KOPT-K1 (cell line): ENCODE results near the gene ISM1.

ENCODE experiments used
- H3K27ac ChIP-seq: fragments of 200-600 bp; sonication (generic); 2 replicates; pipeline ENCODE4 v1.5.1; 2016; ENCODE audit warnings: antibody characterized with exemption, mild to moderate bottlenecking, low read depth, low read length; ENCODE audit not compliant: poor library complexity, severe bottlenecking
- H3K36me3 ChIP-seq: fragments of 200-600 bp; sonication (generic); 2 replicates; pipeline ENCODE4 v1.5.1; 2017; ENCODE audit warnings: antibody characterized with exemption, mild to moderate bottlenecking, low read length, moderate library complexity; ENCODE audit not compliant: insufficient read depth
- H3K9me3 ChIP-seq: fragments of 200-600 bp; sonication (generic); 2 replicates; pipeline ENCODE4 v1.5.1; 2017; ENCODE audit warnings: antibody characterized with exemption, low read length, mild to moderate bottlenecking; ENCODE audit not compliant: insufficient read depth, poor library complexity, severe bottlenecking

Gene ISM1

DNA sequence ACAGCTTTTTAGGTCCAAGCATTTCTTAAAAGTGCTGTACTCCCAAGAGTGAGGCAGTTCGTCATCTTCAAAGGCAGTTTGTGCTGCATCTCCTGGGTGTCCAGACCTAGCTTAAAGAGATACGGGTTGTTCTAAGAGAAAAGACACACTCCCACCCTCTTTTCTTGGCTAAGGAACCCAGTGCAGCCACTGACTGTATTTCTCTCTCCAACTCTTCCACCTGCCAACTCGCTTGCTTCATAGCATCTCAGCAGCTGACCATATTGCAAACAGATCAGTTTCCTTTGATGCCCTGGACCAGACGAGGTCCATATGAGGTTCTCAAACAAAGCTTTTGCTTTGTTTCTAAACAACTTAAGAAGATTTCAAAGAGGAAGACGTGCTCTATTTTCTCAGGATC, 101.1 kb downstream of the ISM1 start:
- no peak overlapping the region for H3K27ac ChIP-seq
- no peaks in the 10 kb centered on the region for H3K9me3 ChIP-seq
- H3K36me3 ChIP-seq, result no peaks in the 10 kb centered on the region

DNA sequence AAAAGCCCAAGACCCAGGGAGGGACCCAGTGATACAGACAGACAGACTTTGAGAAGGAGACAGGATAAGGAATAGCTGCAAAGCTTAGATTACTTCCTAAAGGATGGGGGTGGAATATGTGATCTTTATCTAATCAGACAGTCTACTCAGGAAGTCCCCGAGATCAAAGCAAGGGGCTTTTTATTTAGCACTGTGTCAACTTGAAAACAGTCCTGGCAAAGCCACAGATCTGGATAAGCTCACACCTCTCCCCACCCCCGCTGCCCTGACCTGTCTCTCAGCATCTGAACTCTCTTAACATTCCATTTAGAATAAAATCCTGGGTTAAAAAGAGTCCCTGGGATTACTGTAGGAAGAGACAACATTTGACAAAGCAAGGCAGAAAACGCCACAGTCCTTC, 101.5 kb downstream of the ISM1 start:
- H3K27ac ChIP-seq, result no peak overlapping the region
- H3K9me3 ChIP-seq, result no peaks in the 10 kb centered on the region

DNA sequence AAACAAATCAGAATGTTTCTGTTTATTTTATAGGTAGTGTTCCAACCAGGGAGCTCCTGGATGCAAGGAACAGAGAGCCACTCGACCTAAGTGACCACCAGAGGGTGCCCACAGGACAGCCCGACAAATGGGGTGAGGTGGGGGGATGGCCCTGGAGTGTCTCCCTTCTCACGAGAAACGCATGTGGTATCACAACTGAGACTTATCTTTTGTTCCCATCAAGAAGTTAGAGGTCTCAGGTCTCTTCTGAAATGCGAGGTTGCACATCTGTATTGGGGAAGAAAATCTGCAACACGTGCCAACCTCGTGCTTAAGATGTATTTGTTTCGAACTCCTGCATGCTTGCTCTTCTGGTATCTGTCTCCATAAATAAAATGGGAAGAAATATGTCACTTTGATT, 104.0 kb downstream of the ISM1 start:
- H3K9me3 ChIP-seq, result no peaks in the 10 kb centered on the region
- no peaks in the 10 kb centered on the region for H3K36me3 ChIP-seq
- H3K27ac ChIP-seq, result no peak overlapping the region

More for the DNA sequence above, 101.5 kb downstream of the ISM1 start:
- no peaks in the 10 kb centered on the region for H3K36me3 ChIP-seq

DNA sequence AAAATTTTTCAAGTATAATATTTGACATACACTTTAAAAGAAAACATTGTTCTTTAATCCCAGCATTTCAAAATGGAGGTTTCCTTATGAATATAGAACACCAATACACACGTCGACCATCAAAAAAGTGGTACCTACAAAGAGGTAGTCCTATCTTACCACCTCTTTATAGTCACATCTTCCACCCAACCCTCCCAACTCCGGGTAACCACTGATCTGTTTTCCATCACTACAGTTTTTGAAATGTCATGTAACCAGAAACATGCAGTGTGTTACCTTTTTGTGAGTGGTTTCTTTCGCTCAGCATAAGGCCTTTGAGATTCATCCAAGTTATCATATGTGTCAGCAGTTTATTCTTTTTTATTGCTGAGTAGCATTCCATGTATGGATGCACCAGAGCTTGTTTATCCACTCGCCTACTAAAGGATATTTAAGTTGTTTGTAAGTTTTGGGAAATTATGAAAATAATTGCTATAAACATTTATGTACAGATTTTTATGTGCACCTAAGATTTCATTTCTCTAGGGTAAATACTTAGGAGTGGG, 104.8 kb downstream of the ISM1 start:
- no peaks in the 10 kb centered on the region for H3K36me3 ChIP-seq
- H3K9me3 ChIP-seq, result no peaks in the 10 kb centered on the region
- no peak overlapping the region for H3K27ac ChIP-seq

DNA sequence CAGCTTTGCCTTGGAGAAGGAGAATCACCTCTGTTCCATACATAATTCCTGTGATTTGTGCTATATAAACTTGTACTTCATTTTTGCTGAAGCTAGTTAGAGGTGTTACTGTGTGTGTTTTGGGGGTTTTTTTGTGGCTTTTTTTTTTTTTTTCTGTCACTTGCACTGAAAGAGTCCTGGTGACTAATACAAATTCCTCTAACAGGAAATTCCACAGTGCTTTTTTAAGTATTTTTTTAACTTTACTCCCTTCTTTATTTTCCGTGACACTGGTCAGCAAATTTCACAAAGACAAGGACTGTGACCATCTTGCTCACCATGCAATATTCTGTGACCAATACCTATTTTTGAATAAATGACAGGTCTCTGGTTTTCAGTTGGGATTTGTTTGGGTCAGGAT, 110.5 kb downstream of the ISM1 start:
- Histone ChIP-seq H3K27ac (no peak overlapping the region), H3K9me3 (no peaks in the 10 kb centered on the region), H3K36me3 (no peaks in the 10 kb centered on the region)

- Histone ChIP-seq H3K36me3 (no peaks in the 10 kb centered on the region), H3K27ac (no peak overlapping the region), H3K9me3 (no peaks in the 10 kb centered on the region)
These were observed 112.0 kb downstream of the ISM1 start for GRCh38 chr20:13333036-13333435.

DNA sequence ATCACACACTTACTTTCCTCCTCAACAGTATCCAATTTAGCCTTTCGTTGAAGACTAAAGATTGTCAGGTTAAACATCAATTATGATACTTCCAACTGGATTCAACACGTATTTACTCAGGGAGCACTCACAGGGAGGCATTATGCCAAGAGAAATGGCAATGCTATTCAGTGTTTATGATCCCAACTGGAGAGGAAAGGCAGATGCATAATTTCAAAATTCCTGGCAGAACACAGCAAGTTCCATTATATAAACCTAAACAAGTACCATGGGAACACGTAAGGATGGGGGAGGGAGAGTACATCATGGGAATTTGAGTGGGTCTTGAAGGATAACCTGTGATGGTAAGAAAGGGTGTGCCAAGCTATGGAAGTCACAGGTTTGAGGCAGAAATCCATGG, 112.7 kb downstream of the ISM1 start:
- Histone ChIP-seq H3K36me3 (no peaks in the 10 kb centered on the region), H3K9me3 (no peaks in the 10 kb centered on the region), H3K27ac (no peak overlapping the region)

DNA sequence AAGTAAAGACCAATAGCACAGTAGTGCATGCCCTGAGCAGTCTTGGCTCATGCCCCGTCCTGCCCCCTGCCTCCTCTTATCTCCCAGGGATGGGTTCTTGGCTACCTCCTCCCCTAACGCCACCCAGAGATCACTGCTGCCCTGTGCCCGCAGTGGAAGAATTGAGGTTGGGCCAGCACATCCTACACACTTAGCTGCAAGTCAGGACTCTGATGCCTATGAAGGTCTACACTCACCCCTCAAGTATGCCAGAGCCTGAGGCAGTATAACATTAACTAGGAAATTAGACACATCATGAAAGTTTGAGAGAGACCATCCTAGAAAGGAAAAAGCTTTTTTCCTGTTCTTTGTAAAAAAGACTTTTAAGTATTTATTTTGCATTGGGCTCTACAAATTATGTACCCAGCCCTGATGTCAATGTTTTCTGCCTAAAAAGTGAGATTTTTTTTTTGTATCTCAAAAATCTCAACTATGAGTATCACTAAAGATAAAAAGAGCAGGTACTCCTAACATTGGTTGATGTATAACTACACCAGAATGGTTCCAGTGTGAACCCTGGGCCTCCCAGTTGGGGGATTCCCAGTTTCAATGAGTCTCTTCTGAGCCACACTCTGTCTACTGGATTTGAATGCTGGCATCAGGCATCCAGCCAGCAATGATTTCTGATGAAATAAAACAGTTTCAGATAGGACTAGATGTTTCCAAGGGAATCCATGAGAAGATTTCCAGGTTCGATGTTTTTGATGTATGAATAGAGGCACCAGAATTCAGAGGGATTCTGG, 115.4 kb downstream of the ISM1 start:
- no peaks in the 10 kb centered on the region for H3K36me3 ChIP-seq
- H3K27ac ChIP-seq, result no peak overlapping the region
- H3K9me3 ChIP-seq, result no peaks in the 10 kb centered on the region

DNA sequence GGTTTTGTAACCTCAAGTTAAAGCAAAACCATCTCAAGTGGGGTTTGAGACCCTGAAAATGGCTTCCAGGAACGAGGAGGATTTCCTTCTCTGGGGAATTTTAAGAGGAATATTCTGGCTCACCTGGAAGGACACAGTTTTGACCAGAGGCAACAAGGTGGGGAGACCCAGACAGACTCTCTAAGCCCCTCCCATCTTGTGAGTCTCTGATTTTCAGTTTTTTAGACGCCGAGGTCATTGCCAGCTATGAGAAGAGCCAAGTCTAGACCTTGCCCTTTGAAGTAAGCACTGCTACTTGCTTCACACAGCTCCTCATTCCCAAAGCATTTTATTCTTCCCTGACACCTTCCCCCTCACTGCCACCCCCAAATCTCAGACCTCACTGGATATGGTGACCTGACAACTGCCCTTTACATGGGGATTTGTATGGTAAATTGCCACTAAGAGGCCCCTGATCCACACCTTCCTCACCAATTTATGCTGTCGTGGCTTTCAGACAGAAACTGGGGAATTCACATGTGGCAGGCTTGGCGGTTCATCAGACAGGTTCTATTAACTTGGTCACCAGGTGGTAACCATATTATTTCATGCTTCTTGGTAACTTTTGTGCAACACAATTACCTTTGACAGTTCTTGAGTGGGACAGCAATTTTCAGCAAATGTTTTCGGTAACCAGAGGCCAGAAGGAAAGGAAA, 116.2 kb downstream of the ISM1 start:
- Histone ChIP-seq H3K9me3 (no peaks in the 10 kb centered on the region), H3K36me3 (no peaks in the 10 kb centered on the region), H3K27ac (no peak overlapping the region)

DNA sequence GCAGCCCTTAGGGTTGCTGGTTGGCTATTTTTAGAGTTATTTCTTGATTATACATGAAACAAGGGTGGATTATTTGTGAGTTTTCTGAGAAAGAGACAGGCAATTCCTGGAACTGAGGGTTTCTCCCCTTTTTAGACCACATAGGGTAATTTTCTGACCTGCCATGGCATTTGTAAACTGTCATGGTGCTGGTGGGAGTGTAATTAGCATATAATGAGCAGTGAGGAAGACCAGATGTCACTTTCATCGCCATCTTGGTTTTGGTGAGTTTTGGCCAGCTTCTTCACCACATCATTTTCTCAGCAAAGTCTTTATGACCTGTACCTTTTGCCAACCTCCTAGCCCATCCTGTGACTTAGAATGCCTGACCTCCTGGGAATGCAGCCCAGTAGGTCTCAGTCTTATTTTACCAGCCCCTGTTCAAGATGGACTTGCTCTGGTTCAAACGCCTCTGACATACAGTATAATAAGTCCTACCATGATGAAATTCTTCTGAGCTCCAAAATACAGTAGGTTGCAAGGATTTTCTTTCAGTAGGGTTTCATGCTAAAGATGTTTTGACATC, 117.1 kb downstream of the ISM1 start:
- no peaks in the 10 kb centered on the region for H3K36me3 ChIP-seq
- no peaks in the 10 kb centered on the region for H3K9me3 ChIP-seq
- H3K27ac ChIP-seq, result no peak overlapping the region

DNA sequence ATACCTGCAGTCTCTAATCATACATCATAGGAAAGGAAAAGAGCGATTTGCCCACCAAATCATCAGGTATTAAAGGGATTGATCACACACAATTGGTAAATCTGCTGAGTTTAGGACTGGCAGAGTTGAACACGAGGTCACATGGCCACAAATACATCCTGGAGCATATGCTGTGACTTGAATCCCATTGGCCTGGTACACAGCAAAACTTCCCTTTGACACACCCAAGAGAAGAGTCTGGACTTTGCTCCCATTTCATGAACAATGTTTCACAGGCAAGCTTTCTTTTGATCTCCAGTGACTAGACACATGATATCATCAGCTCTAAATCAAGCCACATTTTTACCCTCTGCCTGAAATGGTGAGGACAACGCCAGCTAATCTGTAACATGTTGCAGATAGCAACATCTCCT, 117.9 kb downstream of the ISM1 start:
- no peaks in the 10 kb centered on the region for H3K36me3 ChIP-seq
- H3K27ac ChIP-seq, result no peak overlapping the region
- no peaks in the 10 kb centered on the region for H3K9me3 ChIP-seq

- Histone ChIP-seq H3K9me3 (no peaks in the 10 kb centered on the region), H3K27ac (no peak overlapping the region), H3K36me3 (no peaks in the 10 kb centered on the region)
These were observed 119.0 kb downstream of the ISM1 start for GRCh38 chr20:13340088-13340487.

GRCh38 chr20:13341737-13342393, 120.8 kb downstream of the ISM1 start:
- Histone ChIP-seq H3K36me3 (no peaks in the 10 kb centered on the region), H3K9me3 (no peaks in the 10 kb centered on the region), H3K27ac (no peak overlapping the region)

DNA sequence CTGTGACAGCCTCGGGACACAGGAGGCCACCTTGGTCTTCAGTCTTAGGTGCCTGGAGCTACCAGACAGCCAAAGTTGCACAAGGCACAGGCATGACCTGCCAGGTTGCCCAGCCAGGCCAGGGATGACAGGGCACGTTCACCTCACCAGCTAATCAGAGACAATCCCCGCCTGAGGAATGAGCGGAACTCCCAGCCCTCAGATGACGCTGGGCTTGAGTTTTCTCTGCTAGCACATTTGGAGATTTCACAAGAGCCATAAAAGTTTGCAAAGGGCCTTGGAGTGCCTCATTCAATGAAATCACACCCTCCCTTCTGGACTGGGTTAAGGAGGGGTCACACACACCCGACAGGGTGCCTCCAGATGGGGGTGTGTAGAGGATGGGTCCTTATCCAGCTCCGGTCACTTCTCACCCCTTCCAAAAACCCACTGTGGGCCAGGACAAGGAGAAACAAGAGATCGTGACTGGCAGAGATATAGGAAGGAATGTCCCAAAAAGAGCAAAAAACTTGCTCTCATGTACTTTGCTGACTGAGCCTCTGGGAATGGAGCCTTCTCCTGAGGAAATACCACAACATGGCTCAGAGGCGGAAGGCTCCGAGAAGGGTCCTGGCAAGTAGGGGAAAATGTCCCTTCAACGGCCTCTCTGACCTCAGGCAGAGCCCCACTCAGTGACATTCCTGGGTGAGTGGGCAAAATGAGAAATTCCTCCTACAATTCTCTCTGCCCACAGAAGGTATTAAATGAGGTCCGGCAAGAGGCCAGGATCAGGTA, 121.6 kb downstream of the ISM1 start:
- H3K36me3 ChIP-seq, result no peaks in the 10 kb centered on the region
- no peak overlapping the region for H3K27ac ChIP-seq
- H3K9me3 ChIP-seq, result no peaks in the 10 kb centered on the region
